Small intestine (tissue), 7 donors: ENCODE measurements around the gene MICALL1. TPM values are rescaled to one million over a fixed set of nuclear protein-coding genes. Genes with fewer than 3 reads are reported as not detected.

Source experiments
- DNase-seq, 2 donors: peaks; one replicate each; pipeline versions ENCODE4 v3.0.0 to v3.0.0-alpha.2; 2013
- FAIRE-seq: peaks from 2 replicates; lab custom pipeline; 2012; peaks lifted over from hg19 to GRCh38; lab: Jason Lieb, UNC
- H3K27ac ChIP-seq, 3 donors: one replicate each; pipeline ENCODE4 v1.5.1; 2013; ENCODE audit warnings: low read length in 2 of 3, mild to moderate bottlenecking in 2 of 3, control low read depth in 1 of 3, inconsistent platforms in 1 of 3, low read depth in 1 of 3, moderate library complexity in 1 of 3
- H3K27me3 ChIP-seq, 3 donors: one replicate each; pipeline ENCODE4 v1.6.1; 2013; ENCODE audit warnings: low read length in 3 of 3, inconsistent platforms in 1 of 3; ENCODE audit not compliant: control insufficient read depth in 3 of 3, insufficient read depth in 3 of 3
- H3K36me3 ChIP-seq, 3 donors: one replicate each; pipeline ENCODE4 v1.6.1; 2013; ENCODE audit warnings: low read length in 3 of 3, inconsistent platforms in 1 of 3, low read depth in 1 of 3, mild to moderate bottlenecking in 1 of 3, moderate library complexity in 1 of 3; ENCODE audit not compliant: control insufficient read depth in 3 of 3, insufficient read depth in 2 of 3
- H3K4me1 ChIP-seq, 3 donors: one replicate each; pipeline ENCODE4 v1.6.1; 2013; ENCODE audit warnings: low read length in 2 of 3, inconsistent platforms in 1 of 3, low read depth in 1 of 3, mild to moderate bottlenecking in 1 of 3, moderate library complexity in 1 of 3; ENCODE audit not compliant: control insufficient read depth in 3 of 3, insufficient read depth in 2 of 3
- H3K4me3 ChIP-seq, 3 donors: one replicate each; pipeline ENCODE4 v1.5.1; 2013; ENCODE audit warnings: low read length in 3 of 3, control low read depth in 1 of 3, inconsistent platforms in 1 of 3, low read depth in 1 of 3, mild to moderate bottlenecking in 1 of 3, moderate library complexity in 1 of 3
- H3K9me3 ChIP-seq, 2 donors: one replicate each; pipeline ENCODE4 v1.6.1; 2013; ENCODE audit warnings: low read depth in 1 of 2, low read length in 1 of 2; ENCODE audit not compliant: control insufficient read depth in 2 of 2, insufficient read depth in 1 of 2
- WGBS, 3 donors: extraction: QIAGEN DNeasy Blood & Tissue Kit; methylation state at CpG; one replicate each; pipeline ENCODE4 v1.1.7; 2013; 5-methylcytosine and 5-hydroxymethylcytosine counted together
- polyA plus RNA-seq, 4 donors: library from polyadenylated mRNA; stranded (reverse) in 3 of 4; unstranded in 1 of 4; fragments of 200-250 nt in 3 of 4; fragments of 120-200 nt in 1 of 4; gene quantifications; one replicate each; pipeline versions ENCODE4 v1.2.1 to v1.2.3, GENCODE V29; 2013
- donor health status: healthy with polysubstance abuse.
- donor health status: control.
- donor health status: control.
- donor health status: Bipolar disorder and iron deficiency.
- donor health status: healthy.

The MICALL1 gene
- polyA plus RNA-seq, 4 donors, result 8.4 to 16.4 (median 10.1) TPM

DNA sequence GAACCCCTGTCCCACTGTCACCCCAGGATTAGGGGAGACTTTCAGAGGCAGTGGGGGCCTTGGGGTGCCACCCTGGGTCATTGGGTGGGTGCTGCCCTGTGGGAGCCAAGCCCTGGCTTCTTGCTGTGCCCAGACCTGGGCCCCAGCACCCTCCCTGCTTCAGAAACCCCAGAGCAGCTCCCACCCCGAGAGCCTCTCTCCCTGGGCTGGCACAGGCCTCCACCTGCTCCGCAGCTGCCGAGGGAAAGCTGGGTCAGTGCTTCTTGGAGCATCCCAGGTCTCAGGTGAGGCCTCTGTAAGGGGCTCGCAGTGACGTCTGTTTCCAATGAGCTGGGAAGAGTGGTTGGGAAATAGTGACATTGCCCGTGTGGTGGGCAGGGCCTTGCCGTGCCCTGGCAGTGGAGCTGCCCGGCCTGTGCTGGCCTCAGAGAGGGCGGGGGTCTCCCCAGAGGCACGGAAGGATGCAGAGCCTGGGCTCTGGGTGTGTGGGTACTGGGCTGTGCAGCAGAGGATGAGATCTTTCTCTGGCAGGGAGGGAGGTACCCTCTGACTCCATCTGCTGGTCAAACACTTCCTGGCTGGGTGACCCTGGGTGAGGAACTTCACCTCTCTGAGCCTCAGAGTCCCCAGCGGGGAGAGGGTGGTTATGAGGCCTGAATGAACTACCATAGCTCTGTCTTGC lies 24.3 kb downstream of the MICALL1 start:
- FAIRE-seq (no peak), DNase-seq (peak in 1 of 2 donors; percentile 37)
- Histone ChIP-seq H3K36me3 (peaks cover 13 to 88% (median 16%) of the 10 kb centered on the region in 3 donors), H3K4me1 (peaks cover 0 to 7% (median 0%) of the 10 kb centered on the region in 3 donors), H3K27me3 (no peaks in the 10 kb centered on the region), H3K27ac (no peak overlapping the region), H3K4me3 (no peak overlapping the region), H3K9me3 (no peaks in the 10 kb centered on the region)
- 80 to 88% (median 84%) methylated on average over 11 of the region's 11 CpGs for WGBS, 3 donors

DNA sequence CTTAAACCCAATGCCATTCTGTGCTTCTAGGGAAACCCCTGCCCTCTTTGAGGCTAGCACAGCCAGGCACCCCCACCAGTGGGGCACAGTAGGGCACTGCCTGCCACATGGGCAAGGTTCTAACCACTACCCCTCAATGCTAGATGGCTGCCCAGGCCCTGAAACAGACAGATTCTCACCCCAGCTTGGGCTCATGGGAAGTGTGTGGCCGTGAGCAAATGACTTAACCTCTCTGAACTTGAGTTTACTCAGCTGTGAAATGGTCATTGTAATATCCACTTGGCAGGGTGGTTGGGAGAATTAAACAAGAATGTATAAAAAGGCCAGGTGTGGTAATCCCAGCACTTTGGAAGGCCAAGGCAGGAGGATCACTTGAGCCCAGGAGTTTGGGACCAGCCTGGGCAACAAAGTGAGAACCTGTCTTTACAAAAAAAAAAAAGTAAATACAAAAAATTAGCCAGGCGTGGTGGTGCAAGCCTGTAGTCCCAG lies 24.9 kb downstream of the MICALL1 start:
- no peak overlapping the region for H3K4me3 ChIP-seq
- WGBS, 3 donors, result 81 to 85% (median 83%) methylated on average over 2 of the region's 2 CpGs
- H3K27me3 ChIP-seq, result no peaks in the 10 kb centered on the region
- no peak for DNase-seq
- H3K9me3 ChIP-seq, result no peaks in the 10 kb centered on the region
- no peak overlapping the region for H3K27ac ChIP-seq
- peaks cover 0 to 7% (median 0%) of the 10 kb centered on the region in 3 donors for H3K4me1 ChIP-seq
- peaks cover 9 to 84% (median 10%) of the 10 kb centered on the region in 3 donors for H3K36me3 ChIP-seq
- no peak for FAIRE-seq

DNA sequence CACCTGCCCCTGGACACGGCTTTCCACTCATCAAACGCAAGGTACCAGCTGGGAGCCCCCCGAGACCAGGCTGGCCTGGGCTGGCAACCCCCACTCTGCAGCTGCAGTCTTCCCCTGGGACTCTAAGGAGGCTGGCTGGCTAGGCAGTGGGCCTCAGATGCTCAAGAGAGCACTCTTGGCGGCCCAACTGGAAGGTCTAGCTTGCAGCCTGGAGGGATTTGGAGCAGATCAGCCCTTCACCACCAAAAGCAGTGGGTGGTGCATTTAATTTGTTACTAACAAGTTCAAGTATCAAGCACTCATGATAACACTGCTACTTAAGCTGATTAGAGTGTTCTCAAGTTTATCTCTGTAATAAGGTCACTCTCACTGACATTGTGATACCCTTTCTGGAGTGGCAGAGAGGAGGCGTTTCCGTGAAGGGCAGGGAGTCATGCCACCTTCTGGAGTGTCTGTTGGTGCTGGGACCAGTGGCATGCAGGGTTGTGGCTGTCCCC lies 25.8 kb downstream of the MICALL1 start:
- H3K4me1 ChIP-seq, result peaks cover 0 to 7% (median 0%) of the 10 kb centered on the region in 3 donors
- H3K27me3 ChIP-seq, result no peaks in the 10 kb centered on the region
- no peak overlapping the region for H3K27ac ChIP-seq
- peak in 1 of 2 donors; percentile 57 for DNase-seq
- FAIRE-seq, result no peak
- H3K9me3 ChIP-seq, result no peaks in the 10 kb centered on the region
- H3K36me3 ChIP-seq, result peaks cover 7 to 82% (median 7%) of the 10 kb centered on the region in 3 donors
- WGBS, 3 donors, result 75 to 89% (median 78%) methylated on average over 6 of the region's 6 CpGs
- no peak overlapping the region for H3K4me3 ChIP-seq

DNA sequence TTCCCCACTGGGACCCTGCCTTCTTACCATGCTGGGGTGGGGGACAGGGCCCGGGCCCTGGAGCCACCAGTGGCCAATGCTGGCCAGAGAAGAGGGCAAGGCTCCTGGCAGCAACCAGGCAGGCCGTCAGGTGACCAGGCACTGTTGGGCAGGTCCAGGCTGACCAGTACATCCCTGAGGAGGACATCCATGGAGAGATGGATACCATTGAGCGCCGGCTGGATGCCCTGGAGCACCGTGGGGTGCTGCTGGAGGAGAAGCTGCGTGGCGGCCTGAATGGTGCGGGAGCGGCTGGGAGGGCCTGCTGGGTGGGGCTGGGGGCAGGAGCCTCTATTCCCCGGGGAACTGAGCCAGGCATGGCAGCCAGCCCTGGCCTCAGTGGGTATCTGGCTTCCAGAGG lies 26.3 kb downstream of the MICALL1 start:
- no peaks in the 10 kb centered on the region for H3K9me3 ChIP-seq
- DNase-seq (no peak), FAIRE-seq (no peak)
- no peaks in the 10 kb centered on the region for H3K27me3 ChIP-seq
- peaks cover 6 to 82% (median 7%) of the 10 kb centered on the region in 3 donors for H3K36me3 ChIP-seq
- peaks cover 0 to 7% (median 0%) of the 10 kb centered on the region in 3 donors for H3K4me1 ChIP-seq
- 87 to 90% (median 87%) methylated on average over 10 of the region's 10 CpGs for WGBS, 3 donors
- no peak overlapping the region for H3K27ac ChIP-seq
- H3K4me3 ChIP-seq, result no peak overlapping the region

DNA sequence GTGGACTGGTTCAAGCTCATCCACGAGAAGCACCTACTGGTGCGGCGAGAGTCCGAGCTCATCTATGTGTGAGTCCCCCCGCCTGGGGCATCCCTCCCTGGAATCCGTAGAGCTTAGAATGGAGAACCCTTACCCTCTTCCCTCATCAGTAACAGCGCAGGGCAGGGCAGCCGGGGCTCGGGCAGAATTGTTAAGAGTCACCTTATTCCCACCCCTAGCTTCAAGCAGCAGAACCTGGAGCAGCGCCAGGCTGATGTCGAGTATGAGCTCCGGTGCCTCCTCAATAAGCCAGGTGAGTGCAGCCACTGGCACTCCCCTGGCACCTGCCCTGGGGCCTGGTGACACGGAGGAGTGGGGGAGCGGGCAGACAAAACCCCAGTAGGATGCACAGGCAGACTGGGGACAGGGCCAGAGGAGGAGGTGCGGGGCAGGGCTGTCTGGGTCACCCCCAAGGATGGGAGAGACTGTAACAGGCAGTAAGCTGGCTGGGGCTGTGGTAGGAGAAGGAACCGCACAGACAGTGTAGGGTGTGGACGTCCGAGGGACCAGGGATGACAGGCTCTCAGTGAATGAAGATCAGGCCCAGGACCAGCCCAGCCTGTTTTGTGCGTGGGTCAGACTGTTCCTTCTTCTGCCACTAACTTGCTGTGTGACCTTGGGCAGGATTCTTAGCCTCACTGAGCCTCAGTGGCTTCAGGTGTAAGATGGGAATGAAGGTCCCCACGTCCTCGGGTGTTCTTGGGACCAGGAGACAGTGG lies 26.9 kb downstream of the MICALL1 start:
- peaks cover 6 to 82% (median 11%) of the 10 kb centered on the region in 3 donors for H3K36me3 ChIP-seq
- no peaks in the 10 kb centered on the region for H3K27me3 ChIP-seq
- H3K4me1 ChIP-seq, result peaks cover 0 to 7% (median 0%) of the 10 kb centered on the region in 3 donors
- DNase-seq, result no peak
- WGBS, 3 donors, result 71 to 78% (median 77%) methylated on average over 21 of the region's 21 CpGs
- H3K4me3 ChIP-seq, result no peak overlapping the region
- H3K9me3 ChIP-seq, result no peaks in the 10 kb centered on the region
- peak overlapping the region in 1 of 3 donors; percentile 88 for H3K27ac ChIP-seq
- no peak for FAIRE-seq

DNA sequence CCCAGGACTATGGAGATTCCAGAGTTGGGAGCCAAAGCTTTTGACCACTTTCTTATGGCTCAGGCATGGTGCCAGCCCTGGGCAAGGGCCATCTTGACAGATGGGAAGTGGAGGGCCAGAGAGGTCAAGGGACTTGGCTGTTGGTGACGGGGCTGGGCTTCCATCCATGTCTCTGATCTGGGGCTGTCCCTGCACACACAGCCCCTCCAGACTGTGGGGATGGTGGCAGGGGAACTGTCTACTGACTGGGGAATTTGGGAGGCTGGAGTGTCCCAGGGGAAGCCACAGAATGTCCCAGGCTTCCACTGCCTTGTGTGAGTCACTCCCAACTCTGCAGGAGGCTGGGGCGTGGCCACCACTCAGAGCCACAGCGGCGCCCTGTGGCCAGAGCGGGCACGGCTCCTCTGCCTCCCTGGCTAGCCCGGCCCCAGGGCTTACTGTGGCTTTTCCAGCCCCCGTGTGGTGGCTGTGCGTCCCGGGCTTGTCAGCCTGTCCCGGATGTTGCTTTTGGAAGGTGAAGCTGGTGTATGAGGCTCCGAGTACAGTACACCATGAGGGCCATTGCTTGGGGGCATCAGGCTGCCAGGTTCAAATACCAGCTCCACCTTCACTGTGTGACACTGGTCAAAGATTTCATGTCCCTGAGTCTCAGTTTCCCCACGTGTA lies 27.7 kb downstream of the MICALL1 start:
- peak; percentile 91 to 92 for DNase-seq
- H3K4me1 ChIP-seq, result peaks cover 0 to 7% (median 0%) of the 10 kb centered on the region in 3 donors
- no peaks in the 10 kb centered on the region for H3K27me3 ChIP-seq
- H3K4me3 ChIP-seq, result no peak overlapping the region
- H3K9me3 ChIP-seq, result no peaks in the 10 kb centered on the region
- peaks cover 3 to 81% (median 9%) of the 10 kb centered on the region in 3 donors for H3K36me3 ChIP-seq
- WGBS, 3 donors, result 4 to 7% (median 6%) methylated on average over 13 of the region's 13 CpGs
- no peak for FAIRE-seq
- H3K27ac ChIP-seq, result peak overlapping the region in 2 of 3 donors; percentile 26 to 88

DNA sequence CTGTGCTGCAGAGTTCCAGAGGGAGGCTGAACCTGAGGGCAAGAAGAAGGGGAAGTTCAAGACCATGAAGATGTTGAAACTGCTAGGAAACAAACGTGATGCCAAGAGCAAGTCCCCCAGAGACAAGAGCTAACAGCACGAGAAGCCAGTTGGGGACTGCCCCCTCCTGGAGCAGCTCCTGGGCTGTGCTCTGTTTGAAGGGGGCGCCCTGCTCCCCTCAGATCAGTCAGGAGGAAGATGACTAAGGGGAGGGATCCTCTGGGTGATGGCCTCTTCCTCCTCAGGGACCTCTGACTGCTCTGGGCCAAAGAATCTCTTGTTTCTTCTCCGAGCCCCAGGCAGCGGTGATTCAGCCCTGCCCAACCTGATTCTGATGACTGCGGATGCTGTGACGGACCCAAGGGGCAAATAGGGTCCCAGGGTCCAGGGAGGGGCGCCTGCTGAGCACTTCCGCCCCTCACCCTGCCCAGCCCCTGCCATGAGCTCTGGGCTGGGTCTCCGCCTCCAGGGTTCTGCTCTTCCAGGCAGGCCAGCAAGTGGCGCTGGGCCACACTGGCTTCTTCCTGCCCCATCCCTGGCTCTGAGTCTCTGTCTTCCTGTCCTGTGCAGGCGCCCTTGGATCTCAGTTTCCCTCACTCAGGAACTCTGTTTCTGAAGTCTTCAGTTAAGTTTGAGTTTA lies 34.7 kb downstream of the MICALL1 start:
- Histone ChIP-seq H3K27ac (no peak overlapping the region), H3K4me3 (no peak overlapping the region), H3K9me3 (no peaks in the 10 kb centered on the region), H3K4me1 (no peaks in the 10 kb centered on the region), H3K27me3 (no peaks in the 10 kb centered on the region), H3K36me3 (peaks cover 4 to 68% (median 4%) of the 10 kb centered on the region in 3 donors)
- 82 to 90% (median 90%) methylated on average over 10 to 12 of the region's 12 CpGs for WGBS, 3 donors
- FAIRE-seq (no peak), DNase-seq (no peak)
